ENCODE measurements around the gene INHBA. TPM values are rescaled to one million over a fixed set of nuclear protein-coding genes. Genes with fewer than 3 reads are reported as not detected.

Gene INHBA
- total RNA-seq, 1 donor from 2014 or later = 0.34 TPM

GRCh38 chr7:41729059-41729458, 26.2 kb upstream of the INHBA start:
- no peak for TF ChIP-seq CTCF (IDR thresholded peaks at IDR 0.05; ENCODE audit: unreplicated experiment)
- H3K4me1 Mint-ChIP-seq (ENCODE audit: low read depth) = peaks cover 2% of the 10 kb centered on the region
- peaks cover 11% of the 10 kb centered on the region for H3K27me3 Mint-ChIP-seq
- no peaks in the 10 kb centered on the region for H3K9me3 Mint-ChIP-seq (ENCODE audit: low read depth)
- DNase-seq (ENCODE audit: low spot score, unreplicated experiment) = no peak
- H3K27ac Mint-ChIP-seq = no peak overlapping the region
- no peaks in the 10 kb centered on the region for H3K36me3 Mint-ChIP-seq (ENCODE audit: insufficient read depth)
- no peak overlapping the region for H3K4me3 Mint-ChIP-seq (ENCODE audit: low read depth)

GRCh38 chr7:41725013-41725412, 22.1 kb upstream of the INHBA start:
- no peak for TF ChIP-seq CTCF (IDR thresholded peaks at IDR 0.05; ENCODE audit: unreplicated experiment)
- Mint-ChIP-seq H3K36me3 (ENCODE audit: insufficient read depth) (no peaks in the 10 kb centered on the region), H3K27ac (no peak overlapping the region), H3K9me3 (ENCODE audit: low read depth) (peaks cover 7% of the 10 kb centered on the region), H3K4me1 (ENCODE audit: low read depth) (peaks cover 15% of the 10 kb centered on the region), H3K27me3 (no peaks in the 10 kb centered on the region), H3K4me3 (ENCODE audit: low read depth) (no peak overlapping the region)
- DNase-seq (ENCODE audit: low spot score, unreplicated experiment) = no peak

GRCh38 chr7:41720886-41721285, 18.0 kb upstream of the INHBA start:
- Mint-ChIP-seq H3K36me3 (ENCODE audit: insufficient read depth) (no peaks in the 10 kb centered on the region), H3K4me3 (ENCODE audit: low read depth) (no peak overlapping the region), H3K27ac (no peak overlapping the region), H3K9me3 (ENCODE audit: low read depth) (peaks cover 7% of the 10 kb centered on the region), H3K4me1 (ENCODE audit: low read depth) (peaks cover 13% of the 10 kb centered on the region), H3K27me3 (no peaks in the 10 kb centered on the region)
- DNase-seq (ENCODE audit: low spot score, unreplicated experiment) = no peak
- TF ChIP-seq CTCF (IDR thresholded peaks at IDR 0.05; ENCODE audit: unreplicated experiment) = no peak

DNA sequence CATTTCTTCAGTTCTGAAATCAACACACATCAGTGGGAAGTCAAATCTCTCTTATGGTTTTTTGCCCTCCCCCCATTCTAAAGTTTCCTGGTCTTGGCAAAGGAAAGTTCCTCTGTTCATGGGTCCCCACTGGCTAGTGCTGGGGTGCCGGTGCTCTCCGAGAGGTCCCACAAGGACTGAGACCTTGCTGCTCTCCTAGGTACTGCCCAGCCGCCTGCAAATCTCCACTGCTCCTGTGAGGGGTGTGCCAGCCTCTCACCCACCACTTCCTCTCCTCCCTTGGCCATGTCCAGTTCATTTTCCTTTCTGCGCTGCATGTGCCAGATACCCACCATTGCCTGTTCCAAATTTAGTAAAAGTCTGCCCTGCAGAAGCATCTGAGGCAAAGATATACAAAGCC, 17.2 kb upstream of the INHBA start:
- Mint-ChIP-seq H3K9me3 (ENCODE audit: low read depth) (peaks cover 7% of the 10 kb centered on the region), H3K4me1 (ENCODE audit: low read depth) (peaks cover 13% of the 10 kb centered on the region), H3K27ac (no peak overlapping the region), H3K27me3 (no peaks in the 10 kb centered on the region), H3K36me3 (ENCODE audit: insufficient read depth) (no peaks in the 10 kb centered on the region), H3K4me3 (ENCODE audit: low read depth) (no peak overlapping the region)
- TF ChIP-seq CTCF (IDR thresholded peaks at IDR 0.05; ENCODE audit: unreplicated experiment) = no peak
- no peak for DNase-seq (ENCODE audit: low spot score, unreplicated experiment)

GRCh38 chr7:41716691-41717090, 13.8 kb upstream of the INHBA start:
- peaks cover 3% of the 10 kb centered on the region for H3K4me1 Mint-ChIP-seq (ENCODE audit: low read depth)
- DNase-seq (ENCODE audit: low spot score, unreplicated experiment) = no peak
- TF ChIP-seq CTCF (IDR thresholded peaks at IDR 0.05; ENCODE audit: unreplicated experiment) = no peak
- no peak overlapping the region for H3K27ac Mint-ChIP-seq
- H3K36me3 Mint-ChIP-seq (ENCODE audit: insufficient read depth) = no peaks in the 10 kb centered on the region
- no peaks in the 10 kb centered on the region for H3K9me3 Mint-ChIP-seq (ENCODE audit: low read depth)
- H3K27me3 Mint-ChIP-seq = no peaks in the 10 kb centered on the region
- H3K4me3 Mint-ChIP-seq (ENCODE audit: low read depth) = no peak overlapping the region

Measured in progenitor cell of endocrine pancreas (in vitro differentiated cells).